Gastroesophageal sphincter (tissue), 4 donors: ENCODE data around the gene C2CD4C. TPM values are rescaled to one million over a fixed set of nuclear protein-coding genes. Genes with fewer than 3 reads are reported as not detected.
"Not testable (repeated sequence)": the region's sequence is repeated elsewhere in the genome, so short reads cannot be mapped to it uniquely, and the experiment has no call there.

Experiments
- ATAC-seq: fragments of 150-250 bp; one replicate; pipeline ENCODE4 v1.9.1; 2016; ENCODE audit warnings: mild to moderate bottlenecking, moderate library complexity
- H3K27ac ChIP-seq, 4 donors: fragments of 200-600 bp; sonication (generic) in 3 of 4; 1 replicate in 3 of 4; 2 replicates in 1 of 4; pipeline ENCODE4 v1.5.1; 2016 to 2019
- H3K27me3 ChIP-seq: fragments of 200-600 bp; sonication (generic); one replicate; pipeline ENCODE4 v1.5.1; 2019
- H3K36me3 ChIP-seq, 2 donors: fragments of 200-600 bp; sonication (generic); one replicate each; pipeline ENCODE4 v1.5.1; 2019; ENCODE audit warnings: control low read depth in 1 of 2
- H3K4me1 ChIP-seq, 3 donors: fragments of 200-600 bp; sonication (generic); 1 replicate in 2 of 3; 2 replicates in 1 of 3; pipeline ENCODE4 v1.5.1; 2016 to 2019; ENCODE audit warnings: control low read depth in 2 of 3
- H3K4me3 ChIP-seq, 2 donors: fragments of 200-600 bp; sonication (generic); one replicate each; pipeline ENCODE4 v1.5.1; 2019; ENCODE audit warnings: mild to moderate bottlenecking in 1 of 2, moderate library complexity in 1 of 2
- H3K9me3 ChIP-seq, 3 donors: fragments of 200-600 bp; sonication (generic); one replicate each; pipeline ENCODE4 v1.5.1; 2017 to 2019; ENCODE audit warnings: control low read depth in 2 of 3
- CTCF ChIP-seq, 4 experiments: fragments of 200-600 bp in 2 of 4; fragments of 450-650 bp in 2 of 4; sonication (generic) in 1 of 4; IDR thresholded peaks; one replicate each; pipeline ENCODE4 v1.5.1; 2017 to 2019; ENCODE audit warnings: antibody characterized with exemption in 4 of 4, mild to moderate bottlenecking in 2 of 4, moderate library complexity in 2 of 4
- EP300 ChIP-seq: sonication (generic); formaldehyde crosslinking; IDR thresholded peaks from one replicate; pipeline ENCODE4 v1.6.1; 2017; ENCODE audit warnings: antibody characterized with exemption, mild to moderate bottlenecking
- POLR2A ChIP-seq, 2 donors: fragments of 450-650 bp; IDR thresholded peaks; one replicate each; pipeline ENCODE4 v1.6.1; 2017; ENCODE audit warnings: antibody characterized with exemption in 2 of 2, mild to moderate bottlenecking in 2 of 2, moderate library complexity in 1 of 2
- POLR2AphosphoS5 ChIP-seq: sonication (generic); formaldehyde crosslinking; IDR thresholded peaks from one replicate; pipeline ENCODE4 v1.6.1; 2017; ENCODE audit warnings: antibody characterized with exemption
- WGBS, 2 donors: methylation state at CpG; one replicate each; pipeline ENCODE4 v1.1.5; 2018; ENCODE audit warnings: low coverage in 1 of 2; 5-methylcytosine and 5-hydroxymethylcytosine counted together
- total RNA-seq, 4 donors: library from RNA; depleted of rRNA; stranded (reverse); fragments of >200 nt; gene quantifications; one replicate each; pipeline ENCODE4 v1.1.0, GENCODE V29; 2016

Gene C2CD4C
- total RNA-seq, 4 donors from 2014 or later: 0.19 to 2.7 (median 0.67) TPM; not detected in 1

GRCh38 chr19:389255-389934 is 19.6 kb downstream of the C2CD4C start:
- H3K36me3 ChIP-seq: no peaks in the 10 kb centered on the region
- ATAC-seq: no peak
- H3K4me3 ChIP-seq: no peak overlapping the region

GRCh38 chr19:388691-389090 is 20.3 kb downstream of the C2CD4C start:
- peaks cover 0 to 4% (median 0%) of the 10 kb centered on the region in 3 donors for H3K4me1 ChIP-seq
- TF ChIP-seq POLR2AphosphoS5: no peak
- TF ChIP-seq EP300: no peak
- no peak for TF ChIP-seq POLR2A (IDR thresholded peaks at IDR 0.05)
- no peak for TF ChIP-seq CTCF (IDR thresholded peaks at IDR 0.05)
- H3K9me3 ChIP-seq: no peaks in the 10 kb centered on the region
- no peak overlapping the region for H3K4me3 ChIP-seq
- peaks cover 39% of the 10 kb centered on the region for H3K27me3 ChIP-seq
- no peak for ATAC-seq
- 90% methylated on average over 6 of the region's 17 CpGs; no CpG with 5 or more reads in 1 of the 2 donors for WGBS, 2 donors
- no peak overlapping the region for H3K27ac ChIP-seq
- no peaks in the 10 kb centered on the region for H3K36me3 ChIP-seq

More at GRCh38 chr19:389255-389934, 19.6 kb downstream of the C2CD4C start:
- H3K9me3 ChIP-seq: no peaks in the 10 kb centered on the region
- 53 to 73% methylated on average over 7 to 8 of the region's 21 CpGs for WGBS, 2 donors
- no peak for TF ChIP-seq CTCF (IDR thresholded peaks at IDR 0.05)
- peaks cover 32% of the 10 kb centered on the region for H3K27me3 ChIP-seq
- H3K4me1 ChIP-seq: no peaks in the 10 kb centered on the region
- H3K27ac ChIP-seq: no peak overlapping the region

- WGBS, 2 donors: 89% methylated on average over 10 of the region's 21 CpGs; no CpG with 5 or more reads in 1 of the 2 donors
- no peak overlapping the region for H3K27ac ChIP-seq
- no peak for ATAC-seq
These were observed 21.2 kb downstream of the C2CD4C start for GRCh38 chr19:387777-388176.

GRCh38 chr19:386632-387301 is 22.2 kb downstream of the C2CD4C start:
- peaks cover 56% of the 10 kb centered on the region for H3K27me3 ChIP-seq
- ATAC-seq, H3K4me3 ChIP-seq, H3K4me1 ChIP-seq, H3K36me3 ChIP-seq, H3K9me3 ChIP-seq, H3K27ac ChIP-seq: not testable (repeated sequence)
- WGBS, 2 donors: 38% methylated on average over 9 of the region's 22 CpGs; no CpG with 5 or more reads in 1 of the 2 donors

More at GRCh38 chr19:387777-388176, 21.2 kb downstream of the C2CD4C start:
- TF ChIP-seq POLR2AphosphoS5 (no peak), POLR2A (IDR thresholded peaks at IDR 0.05) (no peak), EP300 (no peak), CTCF (IDR thresholded peaks at IDR 0.05) (no peak)
- Histone ChIP-seq H3K27me3 (peaks cover 48% of the 10 kb centered on the region), H3K4me1 (peaks cover 0 to 6% (median 0%) of the 10 kb centered on the region in 3 donors), H3K36me3 (no peaks in the 10 kb centered on the region), H3K9me3 (no peaks in the 10 kb centered on the region), H3K4me3 (no peak overlapping the region)

GRCh38 chr19:386189-386588 is 22.8 kb downstream of the C2CD4C start:
- H3K9me3 ChIP-seq, H3K4me3 ChIP-seq, H3K27ac ChIP-seq, ATAC-seq, H3K4me1 ChIP-seq, H3K36me3 ChIP-seq: not testable (repeated sequence)
- WGBS, 2 donors: 56% methylated on average over 2 to 8 of the region's 8 CpGs
- H3K27me3 ChIP-seq: peaks cover 57% of the 10 kb centered on the region

GRCh38 chr19:384799-385169 is 24.2 kb downstream of the C2CD4C start:
- TF ChIP-seq CTCF (IDR thresholded peaks at IDR 0.05) (no peak), EP300 (no peak), POLR2A (IDR thresholded peaks at IDR 0.05) (no peak), POLR2AphosphoS5 (no peak)

More at GRCh38 chr19:384799-385169, 24.2 kb downstream of the C2CD4C start:
- 82 to 84% methylated on average over 6 to 8 of the region's 9 CpGs for WGBS, 2 donors
- no peak overlapping the region for H3K4me3 ChIP-seq
- peaks cover 52% of the 10 kb centered on the region for H3K27me3 ChIP-seq
- peaks cover 0 to 6% (median 0%) of the 10 kb centered on the region in 3 donors for H3K4me1 ChIP-seq
- H3K27ac ChIP-seq: no peak overlapping the region
- H3K36me3 ChIP-seq: no peaks in the 10 kb centered on the region
- ATAC-seq: no peak
- no peaks in the 10 kb centered on the region for H3K9me3 ChIP-seq
